RPMI7951 (cell line): ENCODE measurements around the gene TAF1B. TPM values are rescaled to one million over a fixed set of nuclear protein-coding genes. Genes with fewer than 3 reads are reported as not detected.

Experiments used
- DNase-seq: peaks from one replicate; pipeline ENCODE4 v3.0.0-alpha.2; 2012; ENCODE audit warnings: low read depth
- total RNA-seq: library from RNA; depleted of rRNA; stranded (reverse); fragments of >200 nt; shearing (Covaris generic); gene quantifications from 2 replicates; pipeline ENCODE4 v1.2.3, GENCODE V29; 2014; rRNA removed

The TAF1B gene
- total RNA-seq, 1 experiment from 2014 or later, result 49.6 TPM

GRCh38 chr2:9983401-9984216 lies 140.3 kb downstream of the TAF1B start:
- DNase-seq, result peak; percentile 29

Other genes with a start within 250 kb of the TAF1B start
- 1,114 and 1,267 TPM in 2 replicates for gene YWHAQ, start 212.5 kb upstream of the TAF1B start, total RNA-seq
- gene GRHL1, start 108.2 kb downstream of the TAF1B start, total RNA-seq, result 0.36 and 0.68 TPM in 2 replicates
- gene KLF11, start 200.1 kb downstream of the TAF1B start, total RNA-seq, result 2.4 and 3.0 TPM in 2 replicates
- gene CYS1, start 236.9 kb downstream of the TAF1B start, total RNA-seq, result 0.12 and 2.2 TPM in 2 replicates